ENCODE results near the gene COMT.

COMT gene

DNA sequence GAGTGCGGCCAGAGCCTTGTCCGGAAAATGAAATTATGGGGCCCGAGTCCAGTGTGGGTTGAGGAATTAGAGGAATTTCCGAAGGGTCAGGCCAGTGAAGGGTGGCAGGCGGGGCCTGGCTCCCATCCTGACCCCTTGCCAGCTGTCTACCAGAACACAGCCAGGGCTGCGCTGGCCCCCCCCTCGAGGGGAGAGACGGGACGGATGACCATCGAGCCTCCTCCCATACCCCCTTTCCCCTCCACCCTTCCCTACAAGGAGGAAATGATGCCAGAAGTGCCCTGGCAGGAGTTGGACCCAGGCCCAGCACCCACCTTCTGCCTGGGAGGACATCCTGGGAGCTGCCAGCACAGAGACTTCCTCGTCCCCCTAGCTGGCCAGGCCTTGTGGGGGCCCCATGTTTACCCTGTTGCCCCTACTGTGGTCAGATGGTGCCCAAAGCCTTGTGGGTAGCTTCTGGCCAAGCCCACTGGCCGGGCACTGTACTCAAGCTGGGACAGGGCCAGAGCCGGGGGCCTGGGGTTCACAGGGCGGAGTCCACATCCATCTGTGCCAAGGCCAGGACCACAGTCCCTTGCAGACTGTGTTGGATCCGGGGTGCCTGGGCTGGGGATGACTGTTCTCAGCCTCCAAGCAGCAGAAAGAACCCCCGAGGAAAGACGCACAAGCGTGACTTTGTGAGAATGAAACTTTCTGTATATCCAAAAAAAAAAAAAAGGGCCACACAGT is 54.2 kb downstream of the COMT start:
- DNase-seq (ENCODE audit: low read depth) = no peak

DNA sequence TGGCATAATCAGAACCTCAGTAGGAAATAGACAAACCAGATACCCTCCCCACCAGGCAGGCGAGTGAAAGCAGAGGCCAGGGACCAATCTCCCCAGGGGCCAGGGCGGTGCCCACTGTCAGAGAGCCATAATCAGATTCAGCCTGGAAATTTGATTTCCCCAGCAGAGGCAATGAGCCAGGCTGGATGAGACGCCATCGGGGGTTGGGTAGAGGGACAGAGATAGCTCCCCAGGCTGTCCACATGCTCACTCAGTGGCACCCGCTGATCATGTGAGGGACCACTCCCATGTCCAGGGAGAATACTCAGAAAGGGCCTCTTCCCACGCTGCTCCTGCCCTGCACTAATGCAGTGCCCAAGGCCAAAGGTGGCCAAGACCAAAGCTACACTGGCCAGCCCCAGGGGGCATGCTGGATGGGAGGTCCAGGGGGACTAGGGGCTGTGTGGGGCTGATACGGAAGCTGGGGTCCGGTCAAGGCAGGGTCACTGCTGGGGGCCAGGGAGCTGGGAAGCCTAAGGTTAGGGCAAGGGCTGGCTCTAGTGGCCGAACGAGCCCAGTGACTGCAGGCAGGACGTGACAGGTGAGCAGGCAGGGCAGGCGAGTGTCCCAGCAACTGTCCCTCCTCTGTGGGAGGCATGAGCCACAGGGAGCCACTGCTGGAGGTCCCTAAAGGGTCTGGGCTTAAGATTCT is 55.3 kb downstream of the COMT start:
- DNase-seq (ENCODE audit: low read depth) = no peak

DNA sequence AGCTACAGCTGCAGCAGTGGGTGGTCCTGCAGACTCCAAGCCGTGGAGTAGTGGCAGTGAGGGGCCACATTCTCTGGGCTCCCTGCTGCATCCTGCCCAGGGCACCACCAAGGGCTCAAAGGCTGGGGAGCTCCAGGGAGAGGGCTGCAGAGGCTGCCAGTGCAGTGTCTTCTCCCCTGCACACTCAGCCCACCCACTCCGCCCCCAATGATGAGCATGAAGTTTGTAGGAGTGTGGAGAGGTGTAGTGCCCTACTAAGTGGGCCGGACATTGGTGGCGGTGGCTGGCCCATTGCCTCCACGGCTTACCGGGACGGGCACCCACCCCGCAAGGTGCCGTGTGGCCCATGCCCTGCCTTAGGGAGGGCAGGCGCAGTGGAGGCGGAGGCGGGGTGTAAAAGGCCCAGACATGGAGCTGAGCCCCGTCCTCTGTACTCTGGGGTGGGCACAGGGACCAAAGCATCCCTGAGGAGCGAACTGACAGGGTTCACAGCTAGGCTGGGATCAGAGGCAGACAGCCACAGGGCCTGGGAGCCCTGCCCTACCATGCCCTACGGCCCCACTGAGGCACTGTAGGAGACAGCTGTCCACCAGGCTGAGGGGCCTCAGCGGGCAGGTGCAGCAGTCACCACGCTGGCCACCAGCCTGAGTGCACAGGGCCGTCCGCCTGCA is 56.1 kb downstream of the COMT start:
- DNase-seq (ENCODE audit: low read depth) = no peak

DNA sequence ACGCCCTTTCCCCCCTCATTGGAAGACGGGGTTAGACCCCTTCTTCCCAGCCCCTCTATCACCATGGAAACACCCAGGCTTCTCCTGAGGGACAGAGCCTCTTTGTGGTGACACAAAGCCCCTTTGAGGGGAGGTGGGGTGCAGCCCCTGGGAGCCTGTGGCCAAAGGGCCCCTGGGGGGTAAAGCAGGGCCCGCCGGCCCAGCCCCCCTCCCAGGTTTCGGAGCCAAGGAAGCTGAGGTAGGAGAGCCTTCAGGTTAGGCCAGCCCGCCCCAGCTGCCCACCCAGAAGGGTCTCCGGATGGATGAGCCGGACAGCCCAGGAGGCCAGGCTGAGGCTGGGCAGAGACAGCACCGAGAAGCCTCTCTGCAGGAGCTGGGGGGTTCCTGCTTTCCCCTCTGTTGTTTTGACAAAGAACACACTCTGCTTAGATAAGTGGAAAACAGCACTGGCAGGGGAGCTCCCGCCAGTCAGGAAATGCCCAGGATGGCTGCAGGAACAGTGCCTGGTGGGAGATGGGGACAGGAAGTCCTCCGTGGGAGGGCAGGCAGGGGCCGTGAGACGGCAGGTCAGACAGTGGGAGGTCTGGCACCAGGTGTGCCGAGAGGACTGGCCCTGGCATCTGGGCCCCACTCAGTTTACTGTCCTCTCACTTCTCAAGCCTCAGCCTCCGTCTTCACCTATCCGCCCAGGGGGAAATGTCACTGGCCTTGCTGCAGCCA is 56.8 kb downstream of the COMT start:
- DNase-seq (ENCODE audit: low read depth) = no peak

DNA sequence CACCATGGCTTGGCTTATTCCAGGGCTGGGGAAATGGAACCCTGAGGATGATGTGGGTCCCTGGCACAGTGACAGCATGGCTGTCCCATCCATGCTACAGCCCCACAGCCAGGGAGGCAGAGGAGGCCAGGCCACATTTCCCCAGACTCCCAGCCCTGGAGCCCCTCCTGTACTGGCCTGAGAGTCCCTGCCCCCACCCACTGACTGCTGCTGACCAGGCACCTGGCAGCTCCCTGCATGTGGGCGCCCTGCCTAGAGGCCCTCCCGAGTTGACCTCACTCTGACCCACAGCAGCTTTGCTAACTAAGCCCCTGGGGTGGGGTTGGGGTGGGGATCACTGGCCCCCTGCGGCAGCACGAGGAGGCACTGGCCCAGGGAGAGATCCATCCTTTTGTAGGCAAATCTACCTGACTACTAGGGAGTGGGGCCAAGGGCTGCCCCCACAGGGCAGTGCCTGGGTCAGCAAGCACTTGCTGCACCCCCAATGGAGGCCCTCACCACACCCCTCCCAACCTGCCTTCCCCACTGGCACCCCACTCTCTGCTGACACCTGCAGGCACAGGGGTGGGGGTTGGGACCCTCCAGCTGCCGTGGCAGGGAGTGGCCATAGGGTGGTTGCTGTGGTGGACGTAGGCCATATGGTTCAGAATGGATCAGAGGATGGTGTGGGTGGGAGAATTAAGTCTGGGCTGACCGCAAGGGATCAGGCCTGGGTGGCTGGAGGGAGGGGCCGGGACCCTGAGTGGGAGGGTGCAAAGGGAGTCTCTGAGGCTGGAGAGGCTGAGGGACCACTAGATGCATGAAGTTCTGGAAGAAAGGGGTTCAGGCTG is 57.6 kb downstream of the COMT start:
- DNase-seq (ENCODE audit: low read depth) = no peak

DNA sequence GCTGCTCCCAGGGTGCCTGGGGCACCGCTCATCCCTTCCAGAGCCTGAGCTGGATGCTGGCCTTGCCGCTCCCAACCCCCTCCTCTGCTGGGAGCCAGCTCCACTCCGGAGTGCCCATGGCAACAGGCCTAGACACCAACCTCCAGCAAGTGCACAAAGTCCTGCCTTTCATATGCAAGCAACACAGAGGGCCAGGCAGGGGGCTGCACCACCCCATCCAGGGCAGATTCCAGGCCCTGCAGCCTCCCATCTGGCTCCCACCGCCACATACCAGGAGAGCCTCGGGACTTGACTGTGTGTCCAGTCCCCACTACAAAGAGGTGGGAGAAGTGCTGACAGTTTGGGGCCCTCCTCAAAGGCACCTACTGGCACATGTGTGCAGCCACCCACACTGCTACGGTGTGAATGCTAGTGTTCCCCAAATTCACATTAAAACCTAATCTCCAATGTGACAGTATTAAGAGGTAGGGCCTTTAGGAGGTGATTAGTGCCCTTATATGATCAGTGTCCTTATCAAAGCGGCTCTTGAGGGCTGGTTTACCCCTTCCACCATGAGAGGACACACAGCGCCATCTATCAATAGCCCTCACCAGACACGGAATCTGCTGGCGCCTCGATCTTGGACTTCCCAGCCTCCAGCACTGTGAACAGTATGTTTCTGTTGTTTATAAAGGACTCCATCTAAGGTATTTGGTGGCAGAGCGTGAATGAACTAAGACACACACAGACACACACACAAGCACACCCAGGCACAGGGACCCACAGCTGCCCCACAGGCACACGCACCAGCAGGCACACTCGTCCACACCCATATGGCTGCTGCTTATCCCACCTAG is 58.9 kb downstream of the COMT start:
- no peak for DNase-seq (ENCODE audit: low read depth)

DNA sequence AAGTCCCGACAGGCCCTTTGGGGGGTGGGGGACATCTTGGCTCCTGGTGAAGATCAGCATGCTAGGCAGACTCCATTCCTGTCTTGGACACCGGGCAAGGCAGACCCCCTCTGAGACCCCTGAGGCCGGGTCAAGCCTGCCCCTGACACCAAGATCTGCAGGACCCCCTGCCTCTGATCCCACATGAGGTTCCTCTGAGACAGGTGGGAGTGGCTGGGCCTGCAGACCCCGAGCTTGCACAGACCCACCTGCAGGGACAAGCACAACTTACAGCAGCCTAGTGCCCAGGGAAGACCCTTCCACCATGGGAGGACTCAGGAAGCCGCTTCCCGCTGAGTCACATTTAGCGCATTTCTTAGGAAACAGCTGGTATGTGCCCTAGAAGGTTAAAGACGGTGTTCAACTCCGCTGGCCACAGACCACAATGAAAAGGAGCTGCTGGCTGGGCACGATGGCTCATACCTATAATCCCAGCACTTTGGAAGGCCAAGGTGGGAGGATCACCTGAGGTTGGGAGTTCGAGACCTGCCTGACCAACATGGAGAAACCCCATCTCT is 59.6 kb downstream of the COMT start:
- DNase-seq (ENCODE audit: low read depth) = no peak

DNA sequence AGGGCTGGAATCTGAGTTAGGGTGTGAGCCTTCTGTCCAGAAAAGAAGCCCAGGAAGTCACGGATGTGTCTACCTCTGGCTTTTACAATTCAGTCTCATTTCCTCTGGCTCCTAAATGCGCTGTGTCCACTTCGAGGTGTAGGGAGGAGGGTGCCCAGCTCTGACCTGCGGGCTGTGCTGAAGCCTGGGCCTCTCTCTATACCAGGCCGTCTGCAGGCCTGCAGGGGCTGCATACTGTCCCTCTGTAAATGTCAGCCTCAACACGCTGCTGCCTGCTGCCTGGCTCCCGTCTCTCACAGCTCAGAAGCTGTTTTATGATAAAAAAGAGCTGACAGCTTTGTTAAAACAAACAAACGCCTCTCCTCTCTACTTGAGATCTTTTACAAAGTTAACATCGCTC is 60.6 kb downstream of the COMT start:
- no peak for DNase-seq (ENCODE audit: low read depth)

DNA sequence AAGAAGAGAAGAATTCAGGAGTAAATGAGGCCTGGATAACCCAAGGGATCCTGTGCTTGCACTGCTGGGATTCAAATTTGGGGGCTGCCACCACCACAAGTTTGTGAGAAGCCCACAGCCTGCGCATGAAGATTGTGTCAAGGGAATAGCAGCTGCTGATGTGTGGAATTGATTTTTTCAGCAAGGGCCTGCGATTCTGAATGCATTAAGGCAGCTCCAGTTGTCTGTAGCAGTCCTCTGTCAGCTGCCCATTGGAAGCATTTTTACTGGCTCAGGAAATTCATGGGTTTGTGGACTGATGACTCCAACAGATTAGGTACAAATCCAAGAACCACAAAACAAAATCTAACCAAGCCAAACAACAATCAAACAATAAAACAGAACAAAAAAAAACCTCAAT is 61.1 kb downstream of the COMT start:
- DNase-seq (ENCODE audit: low read depth) = no peak

DNA sequence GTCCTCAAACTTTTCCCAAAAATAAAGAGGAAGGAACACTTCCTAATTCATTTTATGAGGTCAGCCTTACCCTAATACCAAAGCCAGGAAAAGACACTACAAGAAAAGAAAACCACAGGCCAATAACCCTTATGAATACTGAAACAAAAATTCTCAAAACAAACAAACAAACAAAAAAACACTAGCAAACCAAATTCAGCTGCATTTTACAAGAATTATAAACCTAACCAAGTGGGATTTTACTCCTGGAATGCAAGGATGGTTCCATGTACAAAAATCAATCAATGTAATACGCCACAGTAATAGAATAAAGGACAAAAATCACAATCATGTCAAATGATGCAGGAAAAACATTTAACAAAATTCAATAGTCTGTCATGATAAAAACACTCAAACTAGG is 61.7 kb downstream of the COMT start:
- DNase-seq (ENCODE audit: low read depth) = no peak

DNA sequence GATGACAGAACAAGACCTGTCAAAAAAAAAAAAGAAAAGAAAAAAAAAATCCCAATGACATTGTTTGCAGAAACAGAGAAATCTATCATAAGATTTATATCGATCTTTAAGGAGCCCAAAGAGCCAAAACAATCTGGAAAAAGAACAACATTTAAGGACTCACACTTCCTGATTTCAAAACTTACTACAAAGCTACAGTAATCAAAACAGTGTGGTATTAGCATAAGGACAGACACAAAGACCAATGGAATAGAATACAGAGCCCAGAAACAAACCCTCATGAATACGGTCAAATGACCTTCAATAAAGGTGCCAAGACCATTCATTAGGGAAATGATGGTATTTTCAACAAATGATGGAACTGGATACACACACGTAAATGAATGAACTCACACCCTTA is 62.9 kb downstream of the COMT start:
- no peak for DNase-seq (ENCODE audit: low read depth)

DNA sequence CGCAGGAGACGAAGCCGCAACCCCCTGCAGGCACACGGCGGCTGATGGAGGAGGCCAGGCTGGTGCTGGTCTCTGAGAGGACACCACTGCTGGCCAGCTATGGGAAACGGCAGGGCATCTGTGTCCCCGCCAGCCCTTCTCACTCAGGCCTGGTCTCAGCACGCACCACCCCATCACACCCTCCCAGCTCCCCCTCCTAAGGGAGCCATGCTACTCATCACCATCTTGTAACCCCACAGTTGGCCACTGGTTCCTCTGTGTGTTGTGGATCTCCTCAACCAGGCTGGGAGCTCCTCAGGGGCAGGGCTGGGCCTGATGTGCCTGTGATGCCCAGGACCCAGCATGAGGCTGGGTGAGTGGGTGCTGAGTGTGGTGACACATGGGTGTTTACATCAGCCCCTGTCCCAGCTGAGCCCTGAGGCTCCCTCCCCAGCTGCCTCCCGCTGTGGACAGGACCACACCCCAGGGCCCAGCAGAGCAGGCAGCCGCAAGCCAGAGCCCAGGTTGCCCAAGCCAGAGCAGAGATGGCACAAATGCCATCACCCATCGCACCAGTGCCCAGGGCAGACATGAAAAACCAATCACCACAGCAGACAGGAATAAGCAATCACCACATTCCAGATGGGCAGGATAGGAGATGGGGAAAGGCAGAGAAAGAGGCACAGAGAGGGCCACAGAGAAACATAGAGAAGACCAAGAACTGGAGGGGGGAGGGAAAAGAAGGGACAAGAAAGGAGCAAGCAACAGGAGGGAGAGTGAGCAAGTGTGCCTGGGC is 66.8 kb downstream of the COMT start:
- no peak for DNase-seq (ENCODE audit: low read depth)

DNA sequence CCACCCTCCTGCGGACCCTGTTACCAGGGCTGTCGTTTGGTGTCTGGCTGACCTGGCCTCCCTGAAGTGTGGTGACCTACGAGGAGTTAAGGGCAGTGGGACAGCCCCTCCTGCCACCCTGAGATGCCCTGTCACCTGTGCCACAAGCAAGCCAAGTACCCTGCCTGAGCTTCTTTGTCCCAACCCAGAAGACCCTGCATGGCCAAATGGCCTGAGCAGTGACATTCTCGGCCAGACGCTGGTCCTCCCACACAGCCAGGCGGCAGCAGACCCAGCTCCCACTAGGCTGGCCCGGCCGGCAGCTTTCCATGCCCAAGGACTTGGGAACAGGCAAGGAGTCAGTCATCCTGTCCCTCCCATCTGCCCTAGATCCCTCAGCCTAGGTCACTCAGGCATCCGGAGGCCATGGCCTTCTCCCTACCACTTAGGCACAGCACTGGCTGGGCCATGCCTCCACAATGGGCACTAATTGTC is 67.5 kb downstream of the COMT start:
- DNase-seq (ENCODE audit: low read depth) = no peak

DNA sequence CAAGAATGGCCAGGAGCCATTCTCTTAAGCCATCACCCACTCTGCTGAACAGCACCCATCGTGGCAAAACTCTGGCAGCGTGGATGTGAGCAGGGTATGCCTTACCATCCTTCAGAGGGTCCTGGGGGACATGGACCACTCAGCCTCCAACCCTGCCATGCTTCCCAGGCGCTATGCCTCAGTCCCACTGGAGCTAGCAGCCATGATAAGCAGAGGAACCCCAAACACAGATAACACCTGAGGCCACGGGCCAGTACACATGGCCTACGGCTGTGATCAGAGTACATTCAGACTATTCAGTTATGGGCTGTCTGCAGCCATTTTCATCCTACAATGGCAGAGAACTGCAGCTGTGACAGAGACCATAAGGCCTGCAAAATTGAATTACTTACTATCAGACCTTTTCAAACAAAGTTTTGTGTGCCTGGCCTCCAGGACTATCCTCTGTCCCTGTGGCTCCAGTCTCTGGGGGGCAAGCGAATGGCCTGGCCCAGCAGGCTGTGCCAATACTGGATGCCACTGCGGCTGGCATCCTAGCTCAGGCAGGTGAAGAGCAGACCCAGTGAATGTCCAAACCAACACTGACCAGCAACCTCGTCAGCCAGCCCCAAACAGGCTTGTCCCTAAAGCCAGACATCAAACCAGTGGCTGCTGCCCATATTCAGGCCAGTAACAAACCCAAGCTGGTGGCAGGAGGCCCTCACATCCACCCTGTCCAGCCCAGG is 68.2 kb downstream of the COMT start:
- no peak for DNase-seq (ENCODE audit: low read depth)

DNA sequence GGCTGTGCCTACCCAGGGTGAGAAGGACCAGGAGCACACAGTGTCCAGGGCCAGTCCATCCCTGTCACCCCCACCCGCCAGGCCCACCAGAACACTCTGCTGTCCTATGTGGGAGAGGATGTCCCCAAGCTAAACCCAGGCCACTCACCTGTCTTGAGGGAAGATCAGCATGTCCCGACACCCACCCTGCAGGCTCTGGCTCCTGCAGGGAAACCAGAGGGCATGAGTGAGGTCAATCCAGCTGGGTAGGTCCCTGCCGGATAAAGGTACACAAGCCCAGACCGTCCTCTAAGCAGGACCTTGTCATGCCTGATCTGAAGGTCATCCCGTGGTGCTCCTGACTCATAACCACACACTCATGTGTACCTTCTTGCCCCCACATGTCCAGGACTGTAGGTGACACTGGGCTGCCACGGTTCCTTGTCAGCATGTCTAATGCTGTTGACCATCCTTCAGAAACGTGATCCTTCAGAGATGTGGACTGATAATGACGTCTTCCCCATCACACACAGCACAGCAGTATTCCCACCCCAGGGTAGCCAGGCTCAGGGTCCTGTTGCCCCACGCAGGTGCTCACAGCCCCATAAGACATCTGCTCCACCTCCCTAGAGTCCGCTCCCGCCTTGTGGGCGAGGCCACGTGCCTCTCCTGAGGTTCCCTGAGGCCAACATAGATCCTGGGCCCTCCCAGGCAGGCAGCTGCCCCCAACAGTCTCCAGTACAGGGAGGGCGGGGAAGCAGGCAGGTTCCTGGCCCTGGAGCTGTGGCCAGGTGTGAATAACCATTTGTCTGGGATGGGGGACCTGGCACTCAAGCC is 68.9 kb downstream of the COMT start:
- DNase-seq (ENCODE audit: low read depth) = no peak

DNA sequence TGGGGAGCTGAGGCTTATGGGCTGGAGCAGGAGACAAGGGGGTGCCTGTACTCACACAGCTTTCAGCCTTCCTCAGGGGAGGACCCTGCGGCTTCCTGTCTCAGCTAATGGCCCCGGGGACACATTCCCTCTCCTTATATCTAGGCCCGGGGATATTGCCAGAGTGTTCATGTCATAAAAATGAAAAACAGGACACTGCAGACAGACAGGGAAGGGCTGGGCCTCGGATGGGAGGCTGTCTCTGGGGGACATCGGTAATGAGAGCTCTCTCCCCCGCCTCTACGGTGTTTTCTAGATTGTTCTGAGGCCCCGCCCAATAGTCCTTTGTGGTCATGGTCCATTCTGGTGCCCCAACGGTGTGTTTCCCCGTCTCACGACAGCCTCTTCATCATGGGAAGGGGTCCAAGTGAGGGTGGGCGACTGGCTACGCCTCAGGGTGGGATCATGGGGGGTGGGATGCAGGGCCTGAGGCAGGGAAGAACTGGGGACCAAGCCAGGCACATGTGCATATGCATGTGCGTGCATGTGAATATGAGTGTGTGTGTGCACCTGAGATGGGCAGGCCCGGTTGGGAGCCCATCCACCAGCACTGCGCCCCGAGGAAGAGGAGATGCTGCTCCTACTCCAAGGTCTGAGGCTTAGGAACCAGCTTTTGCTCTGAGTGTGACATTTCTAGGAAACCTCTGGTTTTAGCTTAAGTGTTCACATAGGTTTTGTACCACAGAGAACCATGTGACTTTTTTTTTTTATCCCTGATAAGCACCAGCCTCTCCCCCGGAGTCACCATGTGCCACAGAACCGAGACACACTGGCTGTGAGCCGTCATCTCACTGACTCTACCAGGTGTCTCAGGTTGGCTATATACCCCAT is 69.8 kb downstream of the COMT start:
- no peak for DNase-seq (ENCODE audit: low read depth)
